ENCODE data around the gene EDN1. TPM values are rescaled to one million over a fixed set of nuclear protein-coding genes. Genes with fewer than 3 reads are reported as not detected.

EDN1 gene
- total RNA-seq, 3 donors from 2014 or later = 11.5 to 51.7 (median 36.8) TPM

- no peak overlapping the region for H3K27ac ChIP-seq
- DNase-seq (ENCODE audit: low spot score in 2 of 2) = no peak
- no peaks in the 10 kb centered on the region for H3K27me3 ChIP-seq
- no peaks in the 10 kb centered on the region for H3K4me1 ChIP-seq
- H3K36me3 ChIP-seq = no peaks in the 10 kb centered on the region
- TF ChIP-seq, protein P1, sequence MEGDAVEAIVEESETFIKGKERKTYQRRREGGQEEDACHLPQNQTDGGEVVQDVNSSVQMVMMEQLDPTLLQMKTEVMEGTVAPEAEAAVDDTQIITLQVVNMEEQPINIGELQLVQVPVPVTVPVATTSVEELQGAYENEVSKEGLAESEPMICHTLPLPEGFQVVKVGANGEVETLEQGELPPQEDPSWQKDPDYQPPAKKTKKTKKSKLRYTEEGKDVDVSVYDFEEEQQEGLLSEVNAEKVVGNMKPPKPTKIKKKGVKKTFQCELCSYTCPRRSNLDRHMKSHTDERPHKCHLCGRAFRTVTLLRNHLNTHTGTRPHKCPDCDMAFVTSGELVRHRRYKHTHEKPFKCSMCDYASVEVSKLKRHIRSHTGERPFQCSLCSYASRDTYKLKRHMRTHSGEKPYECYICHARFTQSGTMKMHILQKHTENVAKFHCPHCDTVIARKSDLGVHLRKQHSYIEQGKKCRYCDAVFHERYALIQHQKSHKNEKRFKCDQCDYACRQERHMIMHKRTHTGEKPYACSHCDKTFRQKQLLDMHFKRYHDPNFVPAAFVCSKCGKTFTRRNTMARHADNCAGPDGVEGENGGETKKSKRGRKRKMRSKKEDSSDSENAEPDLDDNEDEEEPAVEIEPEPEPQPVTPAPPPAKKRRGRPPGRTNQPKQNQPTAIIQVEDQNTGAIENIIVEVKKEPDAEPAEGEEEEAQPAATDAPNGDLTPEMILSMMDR (IDR thresholded peaks at IDR 0.05) = no peak
- TF ChIP-seq POLR2AphosphoS5 (IDR thresholded peaks at IDR 0.05) (no peak), POLR2A (IDR thresholded peaks at IDR 0.05) (no peak)
- no peak overlapping the region for H3K4me3 ChIP-seq
- intact Hi-C loops (cut with DNase I; ENCODE audit: low total_unique reads) = no loop called here
- H3K9me3 ChIP-seq = no peaks in the 10 kb centered on the region
Observed at GRCh38 chr6:12254210-12254609, 36.0 kb upstream of the EDN1 start.

DNA sequence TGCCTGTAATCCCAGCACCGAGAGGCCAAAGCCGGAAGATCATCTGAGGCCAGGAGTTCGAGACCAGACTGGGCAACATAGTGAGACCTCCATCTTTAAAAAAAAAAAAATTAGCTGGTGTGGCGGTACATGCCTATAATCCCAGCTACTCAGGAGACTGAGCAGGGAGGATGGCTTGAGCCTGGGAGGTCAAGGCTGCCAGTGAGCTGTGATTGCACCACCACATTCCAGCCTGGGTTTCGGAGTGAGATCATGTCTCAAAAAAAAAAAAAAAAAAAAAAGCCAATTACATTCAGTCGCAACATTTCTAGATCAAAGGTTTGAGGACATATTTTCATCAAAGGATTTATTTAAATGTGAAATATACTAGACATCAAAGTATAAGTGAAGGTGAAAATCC lies 32.0 kb upstream of the EDN1 start:
- no peaks in the 10 kb centered on the region for H3K9me3 ChIP-seq
- intact Hi-C loops (cut with DNase I; ENCODE audit: low total_unique reads) = no loop called here
- TF ChIP-seq POLR2AphosphoS5 (IDR thresholded peaks at IDR 0.05) (no peak), POLR2A (IDR thresholded peaks at IDR 0.05) (no peak)
- TF ChIP-seq, protein P1 (IDR thresholded peaks at IDR 0.05) = no peak
- H3K4me1 ChIP-seq = no peaks in the 10 kb centered on the region
- no peak for DNase-seq (ENCODE audit: low spot score in 2 of 2)
- H3K27ac ChIP-seq = no peak overlapping the region
- no peaks in the 10 kb centered on the region for H3K27me3 ChIP-seq
- no peak overlapping the region for H3K4me3 ChIP-seq
- H3K36me3 ChIP-seq = no peaks in the 10 kb centered on the region

- Histone ChIP-seq H3K4me3 (no peak overlapping the region), H3K27ac (no peak overlapping the region), H3K36me3 (no peaks in the 10 kb centered on the region), H3K4me1 (no peaks in the 10 kb centered on the region), H3K9me3 (no peaks in the 10 kb centered on the region), H3K27me3 (no peaks in the 10 kb centered on the region)
- no peak for DNase-seq (ENCODE audit: low spot score in 2 of 2)
- intact Hi-C loops (cut with DNase I; ENCODE audit: low total_unique reads) = no loop called here
- no peak for TF ChIP-seq POLR2A (IDR thresholded peaks at IDR 0.05)
- no peak for TF ChIP-seq POLR2AphosphoS5 (IDR thresholded peaks at IDR 0.05)
- TF ChIP-seq, protein P1 (IDR thresholded peaks at IDR 0.05) = no peak
Observed at GRCh38 chr6:12258591-12259075, 31.5 kb upstream of the EDN1 start.

DNA sequence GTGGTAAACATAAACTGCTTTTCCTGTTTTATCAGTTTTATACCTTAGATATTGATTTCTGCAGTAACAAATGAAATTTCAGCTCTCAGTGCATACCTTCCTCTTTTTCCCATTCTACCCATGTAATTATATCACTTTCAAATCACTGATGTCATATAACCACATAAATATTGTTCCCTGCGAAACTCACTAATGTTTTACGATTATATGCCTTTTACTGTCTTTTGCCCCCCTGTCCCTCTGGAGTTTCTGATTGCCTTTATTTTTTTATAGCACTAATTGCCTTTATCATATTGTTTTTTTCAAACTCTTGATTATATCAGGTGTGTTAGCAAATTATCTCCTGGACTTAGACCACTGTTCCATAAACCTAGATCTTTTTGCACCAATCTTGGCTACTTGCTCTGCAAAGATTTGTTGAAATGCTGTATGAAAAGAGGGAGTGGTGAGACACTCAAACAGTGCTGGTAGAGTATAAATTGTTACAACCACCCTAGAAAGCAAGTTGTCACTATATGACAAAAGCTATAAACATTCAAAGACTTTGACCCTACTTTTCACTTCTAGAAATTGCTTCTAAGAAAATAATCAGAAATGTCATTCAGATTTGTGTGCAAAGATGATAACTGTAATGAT lies 29.6 kb upstream of the EDN1 start:
- DNase-seq (ENCODE audit: low spot score in 2 of 2) = no peak
- Histone ChIP-seq H3K27me3 (no peaks in the 10 kb centered on the region), H3K4me3 (no peak overlapping the region), H3K36me3 (no peaks in the 10 kb centered on the region), H3K9me3 (no peaks in the 10 kb centered on the region), H3K27ac (no peak overlapping the region), H3K4me1 (no peaks in the 10 kb centered on the region)
- intact Hi-C loops (cut with DNase I; ENCODE audit: low total_unique reads) = no loop called here
- TF ChIP-seq POLR2AphosphoS5 (IDR thresholded peaks at IDR 0.05) (no peak), POLR2A (IDR thresholded peaks at IDR 0.05) (no peak)
- TF ChIP-seq, protein P1 (IDR thresholded peaks at IDR 0.05) = no peak

DNA sequence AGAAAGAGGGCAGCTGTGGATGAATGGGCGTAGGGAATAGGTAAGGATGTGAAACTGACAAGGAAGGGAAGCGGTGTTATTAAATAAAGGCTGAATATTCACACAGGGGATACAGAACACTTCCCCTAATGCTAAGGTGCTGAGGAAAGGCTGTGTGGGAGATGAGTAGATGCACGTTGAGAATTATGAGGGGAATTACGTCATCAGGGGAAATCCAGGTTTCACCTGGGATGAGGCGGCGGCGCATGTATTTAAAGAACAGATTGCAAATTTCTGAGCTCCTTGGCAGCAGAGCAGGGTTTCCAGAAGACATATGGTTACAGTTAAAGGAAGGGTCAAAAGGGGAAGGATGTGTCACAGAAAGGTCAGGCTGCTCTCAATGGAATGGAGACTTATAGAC lies 28.7 kb upstream of the EDN1 start:
- Histone ChIP-seq H3K9me3 (no peaks in the 10 kb centered on the region), H3K36me3 (no peaks in the 10 kb centered on the region), H3K27ac (no peak overlapping the region), H3K4me1 (no peaks in the 10 kb centered on the region), H3K4me3 (no peak overlapping the region), H3K27me3 (no peaks in the 10 kb centered on the region)
- intact Hi-C loops (cut with DNase I; ENCODE audit: low total_unique reads) = no loop called here
- no peak for DNase-seq (ENCODE audit: low spot score in 2 of 2)
- TF ChIP-seq POLR2A (IDR thresholded peaks at IDR 0.05) = no peak
- no peak for TF ChIP-seq POLR2AphosphoS5 (IDR thresholded peaks at IDR 0.05)
- TF ChIP-seq, protein P1 (IDR thresholded peaks at IDR 0.05) = no peak

All from breast epithelium (tissue), 4 donors.